ENCODE data around the gene CCDC177. TPM values are rescaled to one million over a fixed set of nuclear protein-coding genes. Genes with fewer than 3 reads are reported as not detected.

The CCDC177 gene
- total RNA-seq, 1 donor from 2014 or later = 0.22 TPM

DNA sequence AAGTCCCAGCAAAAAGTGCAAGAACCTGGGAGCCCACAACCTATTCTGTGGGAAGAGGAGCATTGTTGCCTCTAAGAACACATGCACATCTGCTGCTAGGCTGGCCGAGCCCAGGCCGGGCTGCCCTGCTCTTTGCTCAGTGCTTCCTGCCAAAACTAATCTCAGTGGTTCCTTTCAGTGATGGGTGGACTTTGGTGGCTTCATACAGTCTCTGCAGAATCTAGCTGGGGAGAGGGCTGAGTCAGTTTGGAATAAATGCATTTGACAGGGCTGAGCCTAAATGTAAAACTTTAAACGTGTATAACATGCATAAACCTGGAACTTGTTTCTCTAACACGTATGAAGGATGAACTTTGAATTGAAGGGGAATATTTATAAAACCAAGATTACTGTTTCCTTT is 44.6 kb downstream of the CCDC177 start:
- H3K4me1 Mint-ChIP-seq (ENCODE audit: low read depth) = peaks cover 30% of the 10 kb centered on the region
- DNase-seq (ENCODE audit: low spot score, unreplicated experiment) = no peak
- no peaks in the 10 kb centered on the region for H3K9me3 Mint-ChIP-seq (ENCODE audit: low read depth)
- no peak for TF ChIP-seq CTCF (IDR thresholded peaks at IDR 0.05; ENCODE audit: unreplicated experiment)
- H3K27ac Mint-ChIP-seq = no peak overlapping the region
- peaks cover 3% of the 10 kb centered on the region for H3K27me3 Mint-ChIP-seq
- no peaks in the 10 kb centered on the region for H3K36me3 Mint-ChIP-seq (ENCODE audit: insufficient read depth)
- H3K4me3 Mint-ChIP-seq (ENCODE audit: low read depth) = no peak overlapping the region

DNA sequence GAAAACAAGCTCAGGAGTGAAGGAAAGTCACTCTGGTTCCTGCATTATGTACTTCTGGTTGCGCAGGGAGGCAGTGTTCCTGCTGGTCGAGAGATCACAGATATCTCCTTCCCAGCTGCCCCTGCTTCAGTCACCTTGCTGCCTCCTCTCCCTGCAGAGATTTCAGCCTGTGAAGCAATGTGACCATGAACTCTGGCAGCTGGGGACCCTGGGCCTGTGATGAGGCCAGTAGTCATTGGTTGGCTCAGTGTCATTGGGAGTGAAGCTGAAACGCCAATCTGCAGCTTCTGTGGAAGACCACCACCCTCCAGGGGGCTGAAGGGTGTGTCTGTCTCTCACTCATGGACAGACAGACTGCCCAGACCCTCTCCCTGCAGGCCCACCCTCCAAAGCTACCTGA is 45.1 kb downstream of the CCDC177 start:
- DNase-seq (ENCODE audit: low spot score, unreplicated experiment) = no peak
- H3K4me3 Mint-ChIP-seq (ENCODE audit: low read depth) = no peak overlapping the region
- H3K9me3 Mint-ChIP-seq (ENCODE audit: low read depth) = no peaks in the 10 kb centered on the region
- H3K36me3 Mint-ChIP-seq (ENCODE audit: insufficient read depth) = no peaks in the 10 kb centered on the region
- no peak for TF ChIP-seq CTCF (IDR thresholded peaks at IDR 0.05; ENCODE audit: unreplicated experiment)
- H3K27me3 Mint-ChIP-seq = peaks cover 7% of the 10 kb centered on the region
- no peak overlapping the region for H3K27ac Mint-ChIP-seq
- peaks cover 28% of the 10 kb centered on the region for H3K4me1 Mint-ChIP-seq (ENCODE audit: low read depth)

GRCh38 chr14:69528930-69529329 is 45.7 kb downstream of the CCDC177 start:
- Mint-ChIP-seq H3K36me3 (ENCODE audit: insufficient read depth) (no peaks in the 10 kb centered on the region), H3K4me1 (ENCODE audit: low read depth) (peaks cover 28% of the 10 kb centered on the region), H3K4me3 (ENCODE audit: low read depth) (no peak overlapping the region), H3K9me3 (ENCODE audit: low read depth) (no peaks in the 10 kb centered on the region), H3K27me3 (peaks cover 7% of the 10 kb centered on the region), H3K27ac (no peak overlapping the region)
- TF ChIP-seq CTCF (IDR thresholded peaks at IDR 0.05; ENCODE audit: unreplicated experiment) = no peak
- no peak for DNase-seq (ENCODE audit: low spot score, unreplicated experiment)

DNA sequence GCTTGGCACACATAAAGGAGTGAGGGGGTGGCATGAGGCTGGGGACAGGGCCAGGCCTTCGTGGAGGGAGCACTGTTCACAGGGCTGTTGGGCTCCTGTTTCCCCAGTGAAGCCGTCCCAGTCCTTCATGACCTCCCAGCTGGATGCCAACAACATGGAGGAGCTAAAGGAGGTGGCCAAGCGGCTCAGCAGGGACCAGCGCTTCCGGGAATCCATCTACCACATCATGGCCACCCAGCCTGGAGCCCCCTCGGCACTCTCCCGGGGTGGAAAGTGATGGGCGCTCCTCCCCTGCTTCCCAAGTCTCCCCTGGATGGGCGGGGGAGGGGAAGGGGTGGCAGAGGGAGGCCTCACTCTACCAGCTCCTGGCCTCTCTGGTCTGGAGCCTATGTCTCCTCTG is 46.5 kb downstream of the CCDC177 start:
- Mint-ChIP-seq H3K4me3 (ENCODE audit: low read depth) (no peak overlapping the region), H3K27me3 (peaks cover 7% of the 10 kb centered on the region), H3K36me3 (ENCODE audit: insufficient read depth) (no peaks in the 10 kb centered on the region), H3K27ac (no peak overlapping the region), H3K4me1 (ENCODE audit: low read depth) (peaks cover 25% of the 10 kb centered on the region), H3K9me3 (ENCODE audit: low read depth) (no peaks in the 10 kb centered on the region)
- no peak for DNase-seq (ENCODE audit: low spot score, unreplicated experiment)
- no peak for TF ChIP-seq CTCF (IDR thresholded peaks at IDR 0.05; ENCODE audit: unreplicated experiment)

GRCh38 chr14:69527635-69528034 is 47.0 kb downstream of the CCDC177 start:
- Mint-ChIP-seq H3K27ac (no peak overlapping the region), H3K36me3 (ENCODE audit: insufficient read depth) (no peaks in the 10 kb centered on the region)

More at GRCh38 chr14:69527635-69528034, 47.0 kb downstream of the CCDC177 start:
- Mint-ChIP-seq H3K27me3 (peaks cover 7% of the 10 kb centered on the region), H3K4me1 (ENCODE audit: low read depth) (peaks cover 20% of the 10 kb centered on the region), H3K9me3 (ENCODE audit: low read depth) (no peaks in the 10 kb centered on the region), H3K4me3 (ENCODE audit: low read depth) (no peak overlapping the region)
- DNase-seq (ENCODE audit: low spot score, unreplicated experiment) = no peak
- no peak for TF ChIP-seq CTCF (IDR thresholded peaks at IDR 0.05; ENCODE audit: unreplicated experiment)

Data from progenitor cell of endocrine pancreas (in vitro differentiated cells).